ENCODE measurements around the gene HDLBP. TPM values are rescaled to one million over a fixed set of nuclear protein-coding genes. Genes with fewer than 3 reads are reported as not detected.

The HDLBP gene
- total and polyA plus RNA-seq, 10 of the 15 experiments (the other 5 are each of a cell fraction or from before 2014, with no cell fraction given) = 19.5 to 383 (median 249) TPM

- TF ChIP-seq USF2 (IDR thresholded peaks at IDR 0.05; ENCODE audit: borderline replicate concordance, low read depth, low read length) = no peak
- TF ChIP-seq SMARCA5 (IDR thresholded peaks at IDR 0.05) = no peak
- no peak for TF ChIP-seq IRF4 (IDR thresholded peaks at IDR 0.05; ENCODE audit: low read depth, low read length)
- no peak for TF ChIP-seq SUZ12 (IDR thresholded peaks at IDR 0.05; ENCODE audit: unreplicated experiment)
- no peak for TF ChIP-seq TCF3 (IDR thresholded peaks at IDR 0.05; ENCODE audit: borderline replicate concordance, insufficient read depth, low read depth, low read length)
- TF ChIP-seq ATF2 (IDR thresholded peaks at IDR 0.05; ENCODE audit: low read length) = no peak
- TF ChIP-seq NFYA (IDR thresholded peaks at IDR 0.05; ENCODE audit: borderline replicate concordance, low read depth, low read length) = no peak
- TF ChIP-seq PAX5 (IDR thresholded peaks at IDR 0.05; ENCODE audit: borderline replicate concordance, low read depth, low read length) = no peak
- TF ChIP-seq RUNX3 (IDR thresholded peaks at IDR 0.05; ENCODE audit: low read length) = peak; percentile 39; the same call in 1 of the 2 replicates
- TF ChIP-seq IKZF2 (IDR thresholded peaks at IDR 0.05) = no peak
- no peak for TF ChIP-seq NFIC (IDR thresholded peaks at IDR 0.05; ENCODE audit: low read depth, low read length)
- no peak for TF ChIP-seq SREBF2 (IDR thresholded peaks at IDR 0.05; ENCODE audit: low read length)
- TF ChIP-seq ATF3 (IDR thresholded peaks at IDR 0.05; ENCODE audit: borderline replicate concordance, extremely low read depth, low read depth, low read length) = no peak
- TF ChIP-seq IRF5 (IDR thresholded peaks at IDR 0.05; ENCODE audit: borderline replicate concordance) = no peak
- peak; percentile 45; the same call in 1 of the 2 replicates for TF ChIP-seq ZNF384 (IDR thresholded peaks at IDR 0.05; ENCODE audit: borderline replicate concordance, low read depth, low read length)
- 0 out of 2 replicates have a peak, but pooled peaks have one; percentile 15 for TF ChIP-seq MTA2 (IDR thresholded peaks at IDR 0.05; ENCODE audit: low read depth)
Measured at GRCh38 chr2:241324775-241325174, 9.3 kb upstream of the HDLBP start (continued).

Data from GM12878 (cell line).